UCSD-AML1 (cell line): ENCODE measurements around the gene KCNK6.
A peak's percentile ranks its signal among the peaks of the same experiment; 100 is the strongest.
"Not testable (repeated sequence)": the region's sequence is repeated elsewhere in the genome, so short reads cannot be mapped to it uniquely, and the experiment has no call there.

Experiments
- DNase-seq: peaks from one replicate; lab custom pipeline; 2025; ENCODE audit not compliant: unreplicated experiment; lab: John Stamatoyannopoulos, UW

The KCNK6 gene

DNA sequence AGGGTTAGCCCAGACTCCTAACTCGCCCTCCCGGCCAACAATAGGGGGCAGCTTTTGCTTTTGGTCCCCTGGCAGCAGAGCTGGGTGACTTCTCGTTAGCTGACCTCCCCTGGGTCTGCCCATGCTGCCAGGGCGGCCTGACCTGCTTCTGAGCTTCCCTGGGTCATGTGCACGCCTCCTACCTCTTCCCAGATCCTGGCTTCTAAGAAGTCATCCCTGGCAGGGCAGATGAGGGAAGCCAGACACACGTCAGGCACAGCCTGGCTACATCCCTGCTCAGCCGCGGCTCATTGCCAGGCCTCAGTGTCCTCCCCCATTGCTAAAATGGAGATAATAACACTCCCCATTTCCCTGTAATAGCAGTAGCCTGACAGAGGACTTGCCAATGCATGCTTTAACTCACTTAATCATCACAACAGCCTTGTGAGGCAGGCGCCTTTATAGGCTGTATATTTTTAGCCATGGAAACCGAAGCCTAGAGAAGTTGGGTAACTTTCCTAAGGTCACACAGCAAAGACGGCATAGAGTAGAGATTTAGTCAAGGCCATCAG is 2.1 kb downstream of the KCNK6 start:
- DNase-seq, result no peak

DNA sequence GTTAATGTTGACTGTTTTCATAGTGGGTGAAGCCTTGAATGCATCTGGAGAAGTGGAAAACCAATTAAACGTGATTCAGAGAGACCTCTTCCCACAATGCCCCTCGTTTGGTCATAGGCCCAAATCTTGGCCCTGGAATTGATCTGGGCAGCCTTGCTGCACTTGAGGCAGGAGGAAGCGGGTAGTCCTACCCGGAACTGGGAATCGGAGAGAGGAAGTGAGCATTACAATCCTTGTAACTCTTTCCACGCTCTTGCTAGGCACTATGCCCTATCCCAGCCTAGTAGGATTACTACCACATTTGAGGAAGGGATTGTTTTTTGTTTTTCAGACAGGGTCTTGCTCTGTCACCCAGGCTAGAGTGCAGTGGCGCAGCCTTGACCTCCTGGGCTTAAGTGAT is 3.6 kb downstream of the KCNK6 start:
- no peak for DNase-seq

DNA sequence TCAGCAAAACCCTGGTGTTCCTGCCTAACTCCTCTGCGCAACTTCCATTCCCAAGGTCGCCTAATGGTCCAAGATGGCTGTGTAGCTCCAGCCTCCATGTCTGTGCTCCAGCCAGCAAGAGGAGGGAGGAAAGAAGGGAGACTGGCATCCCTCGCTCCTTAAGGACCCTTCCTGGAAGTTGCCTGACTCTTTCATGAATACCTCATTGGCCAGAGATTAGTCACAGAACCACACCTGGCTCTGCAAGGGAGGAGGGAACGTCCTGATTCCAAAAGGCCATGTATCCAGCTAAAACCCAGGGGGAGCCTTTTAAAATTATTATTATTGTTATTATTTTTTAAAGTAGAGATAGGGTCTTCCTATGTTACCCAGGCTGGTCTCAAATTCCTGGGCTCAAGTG is 4.8 kb downstream of the KCNK6 start:
- DNase-seq, result no peak

DNA sequence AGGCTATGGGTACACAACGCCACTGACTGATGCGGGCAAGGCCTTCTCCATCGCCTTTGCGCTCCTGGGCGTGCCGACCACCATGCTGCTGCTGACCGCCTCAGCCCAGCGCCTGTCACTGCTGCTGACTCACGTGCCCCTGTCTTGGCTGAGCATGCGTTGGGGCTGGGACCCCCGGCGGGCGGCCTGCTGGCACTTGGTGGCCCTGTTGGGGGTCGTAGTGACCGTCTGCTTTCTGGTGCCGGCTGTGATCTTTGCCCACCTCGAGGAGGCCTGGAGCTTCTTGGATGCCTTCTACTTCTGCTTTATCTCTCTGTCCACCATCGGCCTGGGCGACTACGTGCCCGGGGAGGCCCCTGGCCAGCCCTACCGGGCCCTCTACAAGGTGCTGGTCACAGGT is 6.9 kb downstream of the KCNK6 start:
- no peak for DNase-seq

DNA sequence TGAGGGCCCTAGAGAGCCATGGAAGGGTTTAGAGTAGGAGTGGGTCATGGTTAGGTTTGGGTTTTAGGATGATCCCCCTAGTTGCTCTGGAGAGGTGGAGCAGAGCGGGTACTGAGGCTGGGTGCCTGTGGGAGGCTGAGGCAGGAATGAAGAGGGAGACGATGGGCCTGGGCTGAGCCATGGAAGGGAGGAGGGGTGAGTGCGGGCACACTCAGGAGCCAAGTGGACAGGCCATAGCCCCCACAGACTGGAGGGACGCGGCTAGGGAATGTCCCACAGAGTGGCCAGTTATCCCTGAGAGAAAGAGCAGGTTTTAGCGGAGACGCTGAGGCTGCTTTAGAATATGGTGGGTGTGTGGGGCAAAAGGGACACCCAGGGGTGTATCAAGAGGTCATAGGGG is 10.0 kb downstream of the KCNK6 start:
- DNase-seq, result no peak

DNA sequence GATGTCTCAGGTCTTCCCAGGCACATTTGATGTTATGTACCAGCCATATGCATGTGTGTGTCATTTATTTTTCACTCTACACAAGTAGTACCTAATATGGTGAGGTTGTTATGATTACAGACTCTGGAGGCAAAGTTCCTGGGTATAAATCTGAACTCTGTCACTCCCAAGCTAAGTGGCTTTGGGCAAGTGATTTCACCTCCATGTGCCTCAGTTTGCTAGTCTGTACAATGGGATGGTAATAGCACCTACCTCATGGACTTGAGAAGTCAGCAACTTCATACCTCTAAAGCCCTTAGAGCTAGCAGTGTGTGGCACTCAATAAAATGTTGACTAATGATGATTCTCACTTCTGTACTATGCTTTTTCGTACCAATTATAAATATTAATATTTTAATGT is 12.1 kb downstream of the KCNK6 start:
- DNase-seq, result no peak

DNA sequence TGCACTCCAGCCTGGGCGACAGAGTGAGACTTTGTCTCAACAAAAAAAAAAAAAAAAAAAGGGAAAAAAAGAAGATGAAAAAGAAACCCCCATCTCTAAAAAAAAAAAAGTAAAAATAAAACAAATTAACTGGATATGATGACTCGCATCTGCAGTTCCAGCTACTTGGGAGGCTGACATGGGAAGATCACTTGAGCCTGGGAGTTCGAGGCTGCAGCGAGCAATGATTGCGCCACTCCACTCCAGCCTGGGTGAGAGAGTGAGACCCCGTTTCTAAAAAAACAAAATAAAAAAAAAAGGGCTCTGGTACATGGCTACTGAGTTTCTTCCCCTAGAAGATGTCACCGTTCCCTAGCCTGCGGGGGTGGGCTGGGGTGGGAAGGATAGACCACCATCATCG is 13.6 kb downstream of the KCNK6 start:
- no peak for DNase-seq

DNA sequence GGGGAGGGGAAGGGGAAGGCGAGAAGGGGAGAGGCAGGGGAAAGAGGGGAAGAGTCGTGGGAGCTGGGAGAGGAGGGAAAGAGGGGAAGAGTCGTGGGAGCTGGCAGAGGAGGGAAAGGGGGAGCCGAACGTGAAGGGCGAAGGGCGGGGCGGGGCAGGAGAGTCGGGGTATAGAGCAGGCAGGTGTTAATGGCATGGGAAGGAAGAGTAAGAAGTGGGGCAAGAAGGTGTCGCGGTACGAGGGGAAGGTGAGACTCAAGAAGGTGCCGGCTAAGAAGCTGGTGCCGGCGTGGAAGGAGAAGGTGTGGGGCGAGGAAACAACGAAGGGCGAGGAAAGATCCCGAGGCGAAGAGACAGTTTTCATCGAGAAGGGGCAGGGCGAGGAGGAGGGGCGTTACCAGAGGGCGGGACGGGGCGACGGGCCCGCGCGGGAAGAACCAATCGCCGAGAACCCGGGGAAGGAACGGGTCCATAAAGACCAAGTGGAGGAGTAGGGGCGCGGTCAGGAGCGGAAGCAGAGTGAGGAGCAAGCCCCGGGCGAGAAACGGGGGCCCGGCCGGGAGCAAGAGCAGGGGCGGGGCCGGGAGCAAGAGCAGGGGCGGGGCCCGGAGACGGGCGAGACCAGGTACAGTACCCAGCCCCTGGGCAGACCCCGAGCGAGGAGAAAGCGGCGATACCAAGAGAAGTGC is 16.4 kb downstream of the KCNK6 start:
- peak; percentile 95 for DNase-seq

DNA sequence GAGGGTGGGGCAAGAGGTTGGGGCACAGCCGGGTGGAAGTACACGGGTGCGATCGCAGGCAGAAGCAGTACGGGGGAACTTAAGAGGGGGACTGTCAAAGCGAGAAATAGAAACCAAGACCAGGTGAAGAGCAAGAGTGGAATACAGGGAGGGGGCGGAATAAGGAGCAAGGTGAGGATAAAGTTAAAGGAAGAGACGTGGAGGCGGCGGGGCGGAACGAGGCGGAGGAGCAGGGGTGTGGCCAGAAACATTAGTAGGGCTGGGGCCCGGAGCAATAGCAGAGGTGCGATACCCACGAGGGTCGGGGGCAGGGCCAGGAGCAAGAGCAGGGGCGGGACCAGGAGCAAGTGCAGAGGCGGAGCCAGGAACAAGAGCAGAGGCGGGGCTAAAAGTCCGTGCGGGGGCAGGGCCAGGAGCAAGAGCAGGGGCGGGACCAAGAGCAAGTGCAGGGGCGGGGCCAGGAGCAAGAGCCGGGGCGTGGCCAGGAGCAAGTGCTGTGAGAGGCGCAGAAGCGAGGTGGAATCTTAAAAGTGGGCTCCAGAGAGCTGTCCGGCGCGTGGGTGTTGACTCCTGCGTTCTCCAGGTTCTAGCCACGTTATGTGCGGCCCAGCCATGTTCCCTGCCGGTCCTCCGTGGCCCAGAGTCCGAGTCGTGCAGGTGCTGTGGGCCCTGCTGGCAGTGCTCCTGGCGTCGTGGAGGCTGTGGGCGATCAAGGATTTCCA is 17.2 kb downstream of the KCNK6 start:
- DNase-seq, result peak; percentile 96

DNA sequence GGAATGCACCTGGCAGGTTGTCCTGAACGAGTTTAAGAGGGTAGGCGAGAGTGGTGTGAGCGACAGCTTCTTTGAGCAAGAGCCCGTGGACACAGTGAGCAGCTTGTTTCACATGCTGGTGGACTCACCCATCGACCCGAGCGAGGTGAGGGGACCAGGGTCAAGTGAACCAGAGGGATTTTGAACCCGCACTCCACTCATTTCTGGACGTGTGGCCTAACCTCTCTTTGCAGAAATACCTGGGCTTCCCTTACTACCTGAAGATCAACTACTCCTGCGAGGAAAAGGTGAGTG is 17.7 kb downstream of the KCNK6 start:
- no peak for DNase-seq

DNA sequence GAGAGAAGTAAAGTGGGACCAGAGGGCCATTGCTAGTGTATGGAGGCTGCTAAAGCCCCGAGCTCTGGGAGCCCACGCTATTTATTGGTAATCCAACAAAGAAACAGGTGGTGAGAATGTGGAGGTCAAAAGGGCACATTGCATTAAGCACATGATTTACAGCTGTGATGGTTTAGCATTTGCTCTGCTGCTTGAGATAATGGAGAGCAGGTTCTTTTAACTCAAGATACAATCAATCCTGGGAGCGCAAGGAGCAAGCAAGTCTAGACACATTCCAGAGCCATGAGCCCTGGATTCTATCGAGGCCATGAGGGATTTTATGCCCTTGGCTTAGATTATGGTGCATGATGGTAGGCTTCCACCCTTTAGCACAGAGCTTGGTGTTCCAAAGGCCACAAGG is 19.4 kb downstream of the KCNK6 start:
- DNase-seq, result not testable (repeated sequence)

DNA sequence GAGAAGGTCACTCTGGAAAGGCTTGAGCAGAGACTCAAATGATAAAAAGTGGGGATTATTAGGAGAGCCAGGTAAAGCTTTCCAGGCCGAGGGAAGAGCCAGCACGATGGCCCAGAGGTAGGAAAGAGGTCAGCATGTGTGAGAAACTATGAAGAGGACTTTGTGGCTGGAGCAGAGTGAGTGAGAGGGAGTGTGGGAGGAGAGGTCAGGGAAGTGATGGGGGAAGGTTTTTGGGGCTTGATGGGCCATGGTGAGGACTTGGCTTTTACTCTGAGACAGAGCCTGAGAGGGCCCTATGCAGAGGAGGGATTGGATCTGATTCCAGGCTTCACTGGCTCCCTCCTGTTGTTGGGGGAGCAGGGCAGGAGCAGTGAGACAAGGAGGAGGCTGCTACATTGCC is 21.3 kb downstream of the KCNK6 start:
- DNase-seq, result no peak

DNA sequence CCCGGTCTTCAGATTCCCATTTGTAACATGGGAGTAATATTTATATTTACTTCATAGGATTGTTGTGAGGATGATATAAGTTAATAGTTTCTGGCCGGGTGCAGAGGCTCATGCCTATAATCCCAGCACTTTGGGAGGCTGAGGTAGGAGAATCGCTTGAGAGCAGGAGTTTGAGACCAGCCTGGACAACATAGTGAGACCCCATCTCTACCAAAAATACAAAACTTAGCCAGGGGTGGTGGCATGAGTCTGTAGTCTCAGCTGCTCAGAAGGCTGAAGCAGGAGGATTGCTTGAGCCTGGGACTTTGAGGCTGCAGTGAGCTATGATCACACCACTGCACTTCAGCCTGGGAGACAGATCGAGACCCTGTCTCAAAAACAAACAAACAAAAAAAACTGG is 27.2 kb downstream of the KCNK6 start:
- DNase-seq, result no peak

DNA sequence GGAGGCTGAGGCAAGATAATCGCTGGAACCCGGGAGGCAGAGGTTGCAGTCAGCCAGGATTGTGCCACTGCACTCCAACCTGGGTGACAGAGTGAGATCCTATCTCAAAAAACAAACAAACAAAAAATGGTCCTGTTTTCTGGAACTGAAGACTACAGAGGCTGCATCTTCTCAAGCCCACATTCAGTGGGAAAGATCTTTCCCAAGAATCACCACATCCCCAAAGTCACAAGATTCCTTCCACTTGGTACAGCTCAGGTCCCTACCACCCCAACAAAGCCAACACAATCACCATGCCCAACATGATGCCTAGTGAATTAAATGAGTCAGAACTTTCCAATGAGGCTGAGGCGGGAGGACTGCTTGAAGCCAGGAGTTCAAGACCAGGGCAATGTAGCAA is 31.2 kb downstream of the KCNK6 start:
- no peak for DNase-seq

DNA sequence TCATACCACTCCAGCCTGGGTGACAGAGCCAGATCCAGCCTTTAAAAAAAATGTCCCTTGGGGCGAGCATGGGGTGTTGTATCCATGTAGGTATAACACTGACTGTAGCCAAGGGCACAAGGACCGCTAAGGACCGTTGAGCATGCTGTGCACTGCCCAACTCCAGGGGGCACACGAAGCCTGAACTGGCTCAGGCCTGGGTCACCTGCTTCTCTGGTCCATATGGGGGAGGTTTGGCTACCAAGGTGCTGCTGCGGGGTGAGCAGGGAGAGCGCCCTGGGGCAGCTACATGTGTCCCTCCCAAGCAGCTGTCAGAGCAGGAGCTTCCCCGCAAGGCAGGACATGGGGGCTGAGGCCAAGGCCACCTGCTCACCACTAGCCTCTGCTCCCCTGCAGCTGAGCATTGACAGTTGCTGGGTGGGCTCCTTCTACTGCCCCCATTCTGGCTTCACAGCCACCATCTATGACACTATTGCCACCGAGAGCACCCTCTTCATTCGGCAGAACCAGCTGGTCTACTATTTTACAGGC is 32.3 kb downstream of the KCNK6 start:
- DNase-seq, result no peak

DNA sequence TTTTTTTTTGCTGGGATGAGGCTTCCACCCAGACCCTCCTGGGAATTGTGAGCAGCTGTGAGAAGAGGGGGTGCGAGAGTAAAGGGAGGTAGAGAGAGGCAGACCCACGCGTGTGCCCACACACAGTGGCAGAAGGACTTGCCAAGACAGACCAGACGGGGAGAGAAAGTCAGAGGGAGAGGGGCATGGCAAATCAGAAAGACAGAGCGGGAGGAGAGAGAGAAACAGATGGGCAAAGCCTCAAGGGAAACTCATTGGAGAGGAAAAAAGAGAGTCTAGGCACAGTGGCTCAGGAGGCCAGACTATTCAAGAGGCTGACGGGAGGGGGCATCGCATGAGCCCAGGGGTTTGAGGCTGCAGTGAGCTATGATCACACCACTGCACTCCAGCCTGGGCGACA is 33.0 kb downstream of the KCNK6 start:
- no peak for DNase-seq

DNA sequence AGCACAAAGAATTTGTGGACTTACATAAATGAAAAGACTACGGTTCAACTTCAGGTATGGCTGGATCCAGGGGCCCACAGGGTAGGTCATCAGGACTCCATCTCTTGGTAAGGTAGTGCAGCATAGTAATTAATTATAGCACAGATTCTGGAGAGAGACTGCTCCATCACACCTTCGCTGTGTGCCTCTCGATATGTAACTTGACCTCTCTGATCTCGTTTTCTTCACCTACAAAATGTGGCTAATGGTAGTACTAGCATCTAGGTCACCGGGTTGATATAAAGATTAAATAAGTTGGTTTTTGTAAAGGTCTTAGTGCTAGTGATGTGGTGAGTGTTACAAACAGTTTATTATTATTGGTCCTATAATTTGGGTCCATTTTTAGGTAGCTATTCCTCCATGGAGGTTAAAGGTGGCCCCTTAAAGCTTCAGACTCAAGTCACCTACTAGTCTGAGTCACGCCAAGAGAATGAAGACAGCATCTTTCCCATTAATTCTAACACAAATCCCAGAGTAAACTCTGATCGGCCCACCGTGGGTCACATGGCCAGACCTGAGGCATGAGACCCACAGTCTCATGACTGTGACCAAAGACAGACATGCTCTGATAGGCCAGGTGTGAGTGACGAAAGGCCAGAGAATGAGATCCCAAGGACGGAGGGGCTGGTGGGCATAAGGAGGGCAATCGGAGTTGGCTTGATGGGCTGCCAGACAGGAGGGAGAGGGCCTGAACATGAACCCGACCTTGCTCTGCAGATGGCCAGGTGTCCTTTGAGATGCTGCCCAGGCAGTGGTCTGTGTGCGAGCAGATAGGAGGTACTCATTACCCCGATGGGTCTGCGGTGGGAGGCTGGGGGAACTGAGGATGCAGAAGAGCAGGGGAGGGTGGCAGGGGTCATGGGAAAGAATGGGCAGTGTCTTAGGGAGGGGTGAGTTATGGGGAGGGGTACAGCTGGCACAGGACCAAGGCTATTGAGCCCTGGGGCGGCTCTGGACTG is 36.4 kb downstream of the KCNK6 start:
- DNase-seq, result no peak

DNA sequence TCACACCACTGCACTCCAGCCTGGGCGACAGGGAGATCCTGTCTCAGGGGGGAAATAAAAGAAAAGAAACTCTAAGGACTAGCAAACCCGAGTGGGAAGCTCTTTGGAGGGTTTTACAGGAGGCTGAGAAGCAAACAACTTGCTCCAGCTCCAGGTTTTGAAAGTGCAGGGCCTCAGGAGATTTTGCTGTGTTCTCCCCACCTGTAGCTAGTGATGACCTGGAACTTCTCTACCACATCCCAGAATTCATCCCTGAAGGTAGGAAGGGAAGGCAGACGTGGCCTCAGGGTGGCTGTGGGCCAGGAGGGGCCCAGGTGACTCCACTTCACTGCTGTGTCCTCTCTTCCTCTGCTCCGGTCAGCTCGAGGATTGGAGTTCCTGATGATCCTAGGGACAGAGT is 38.4 kb downstream of the KCNK6 start:
- no peak for DNase-seq

DNA sequence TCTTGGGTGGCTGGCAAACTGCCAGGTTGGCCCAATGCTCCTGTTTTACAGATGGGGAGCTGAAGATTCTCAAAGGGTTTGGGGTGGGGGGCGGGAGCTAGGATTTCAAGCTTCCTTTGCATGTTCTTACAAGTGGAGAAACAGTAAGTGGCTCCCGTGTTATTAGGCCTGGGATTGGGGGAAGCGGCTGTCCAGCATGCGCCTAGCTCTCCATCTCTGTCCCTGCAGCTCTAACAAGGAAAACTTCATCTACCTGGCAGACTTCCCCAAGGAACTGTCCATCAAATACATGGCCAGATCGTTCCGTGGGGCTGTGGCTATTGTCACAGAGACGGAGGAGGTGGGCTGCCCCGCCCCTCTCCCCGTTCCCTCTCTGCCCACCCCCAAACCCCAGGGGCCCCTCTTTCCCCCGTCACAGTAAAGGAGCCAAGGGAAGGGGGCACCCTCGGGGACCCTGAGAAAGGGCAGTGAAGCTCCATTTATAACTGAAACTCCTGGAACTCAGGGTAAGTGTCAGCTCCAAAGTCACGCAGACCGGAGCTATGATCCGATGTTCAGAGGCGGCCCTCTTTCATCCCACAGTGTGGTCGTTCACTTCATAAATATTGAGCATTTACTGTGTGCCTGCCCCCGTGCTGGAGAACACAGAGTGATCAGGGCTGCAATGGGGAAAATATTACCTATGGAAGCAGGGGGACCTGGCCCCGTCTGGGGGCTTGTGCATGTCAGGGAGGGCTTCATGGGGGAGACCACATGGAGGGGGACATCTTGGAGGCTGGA is 39.8 kb downstream of the KCNK6 start:
- no peak for DNase-seq

DNA sequence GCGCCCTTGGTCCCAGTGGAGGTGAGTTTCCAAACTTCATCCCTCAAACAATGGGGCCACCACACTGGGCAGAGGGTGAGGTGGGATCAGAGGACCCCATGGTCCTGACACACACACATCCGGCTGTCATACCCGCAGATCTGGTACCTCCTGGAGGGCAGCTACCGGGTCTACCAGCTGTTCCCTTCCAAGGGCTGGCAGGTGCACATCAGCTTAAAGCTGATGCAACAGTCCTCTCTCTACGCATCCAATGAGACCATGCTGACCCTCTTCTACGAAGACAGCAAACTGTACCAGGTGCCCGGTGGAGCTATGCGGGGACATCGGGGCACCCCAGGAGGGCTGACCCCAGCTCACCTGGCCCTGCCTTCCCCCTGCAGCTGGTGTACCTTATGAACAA is 40.7 kb downstream of the KCNK6 start:
- DNase-seq, result no peak
